GM12878 (cell line): ENCODE measurements around the gene SPRTN. TPM values are rescaled to one million over a fixed set of nuclear protein-coding genes. Genes with fewer than 3 reads are reported as not detected.

Experiments used
- ATAC-seq: fragments of 200-7000 bp; cut with Tn5 transposase; 3 replicates; pipeline ENCODE4 v1.9.1; 2020; ENCODE audit warnings: mild to moderate bottlenecking, moderate library complexity
- BruUV-seq: library from RNA; stranded (reverse); fragments of 400-500 nt; replicated peaks from 2 replicates; lab custom pipeline; 2021; lab: Mats Ljungman, UMichigan
- CTCF ChIA-PET: fragments of 300-600 bp; sonication (Branson Sonifier 250); formaldehyde crosslinking; extraction: SDS; loops from one replicate; lab custom pipeline; 2021; ENCODE audit warnings: inconsistent platforms; lab: Yijun Ruan, JAX
- POLR2A ChIA-PET: fragments of 350-600 bp; formaldehyde crosslinking; extraction: SDS; loops from one replicate; lab custom pipeline; 2021; ENCODE audit warnings: inconsistent platforms; lab: Charles Lee
- RAD21 ChIA-PET: fragments of 300-600 bp; sonication (Branson Sonifier 250); formaldehyde crosslinking; loops from one replicate; lab custom pipeline; 2023; ENCODE audit warnings: antibody characterized with exemption; ENCODE audit not compliant: unreplicated experiment; lab: Charles Lee
- SMC1A ChIA-PET: fragments of 300-600 bp; sonication (Branson Sonifier 250); formaldehyde crosslinking; loops from one replicate; lab custom pipeline; 2023; ENCODE audit not compliant: unreplicated experiment, uncharacterized antibody; lab: Charles Lee
- DNase-seq: peaks from one replicate; pipeline ENCODE4 v3.0.0-alpha.2; 2011; ENCODE audit warnings: low read depth, low spot score
- FAIRE-seq: peaks from 3 replicates; lab custom pipeline; 2011; peaks lifted over from hg19 to GRCh38; lab: Jason Lieb, UNC
- H2AFZ ChIP-seq: 2 replicates; pipeline ENCODE4 v1.6.0; 2011; ENCODE audit warnings: low read depth, low read length, control low read depth; ENCODE audit not compliant: control insufficient read depth
- H3K27ac ChIP-seq: 2 replicates; pipeline ENCODE4 v1.5.1; 2011; ENCODE audit warnings: control low read depth; ENCODE audit not compliant: control insufficient read depth, insufficient read depth
- H3K27me3 ChIP-seq, 2 experiments: replicated peaks in 1 of 2; 2 replicates each; pipeline versions ENCODE4 v1.6.0 to v1.6.1; 2011; ENCODE audit warnings: low read length in 1 of 2; ENCODE audit not compliant: control insufficient read depth in 2 of 2, insufficient read depth in 2 of 2
- H3K36me3 ChIP-seq, 2 experiments: 2 replicates each; pipeline ENCODE4 v1.5.1; 2011; ENCODE audit warnings: low read length in 1 of 2; ENCODE audit not compliant: control insufficient read depth in 2 of 2, insufficient read depth in 2 of 2
- H3K4me1 ChIP-seq: 2 replicates; pipeline ENCODE4 v1.6.1; 2011; ENCODE audit warnings: mild to moderate bottlenecking, low read length, moderate library complexity, mixed read lengths; ENCODE audit not compliant: control insufficient read depth, insufficient read depth
- H3K4me2 ChIP-seq: 2 replicates; pipeline ENCODE4 v1.6.0; 2011; ENCODE audit warnings: control low read depth; ENCODE audit not compliant: control insufficient read depth, insufficient read depth
- H3K4me3 ChIP-seq: fragments of 200-600 bp; sonication (generic); 2 replicates; pipeline ENCODE4 v1.5.1; 2016
- H3K79me2 ChIP-seq: 2 replicates; pipeline ENCODE4 v1.6.0; 2011; ENCODE audit warnings: low read length; ENCODE audit not compliant: control insufficient read depth, insufficient read depth
- H3K9ac ChIP-seq: 2 replicates; pipeline ENCODE4 v1.8.0; 2011; ENCODE audit warnings: low read length, control low read depth, mixed read lengths; ENCODE audit not compliant: control insufficient read depth, insufficient read depth
- H3K9me3 ChIP-seq: replicated peaks from 3 replicates; pipeline ENCODE4 v1.5.1; 2011; ENCODE audit warnings: mild to moderate bottlenecking, low read length; ENCODE audit not compliant: control insufficient read depth, insufficient read depth
- H4K20me1 ChIP-seq: 2 replicates; pipeline ENCODE4 v1.6.0; 2011; ENCODE audit not compliant: control insufficient read depth, insufficient read depth
- ATF2 ChIP-seq: IDR thresholded peaks from 2 replicates; pipeline ENCODE4 v1.6.1; 2012; ENCODE audit warnings: low read length, inconsistent platforms
- BHLHE40 ChIP-seq, 2 experiments: fragments of 450-650 bp in 1 of 2; IDR thresholded peaks; 2 replicates each; pipeline ENCODE4 v1.6.1; 2011 to 2017; ENCODE audit warnings: low read depth in 2 of 2, borderline replicate concordance in 1 of 2, improper control_type of control experiment in 1 of 2, low read length in 1 of 2, mild to moderate bottlenecking in 1 of 2
- ETV6 ChIP-seq, 2 experiments: fragments of 450-650 bp in 1 of 2; IDR thresholded peaks in 1 of 2; conservative IDR thresholded peaks in 1 of 2; 2 replicates each; pipeline ENCODE4 v1.6.1; 2014; ENCODE audit warnings: antibody characterized with exemption in 1 of 2, borderline replicate concordance in 1 of 2, low read depth in 1 of 2, mild to moderate bottlenecking in 1 of 2, moderate library complexity in 1 of 2
- EZH2 ChIP-seq: IDR thresholded peaks from 2 replicates; pipeline ENCODE4 v1.6.1; 2012; ENCODE audit warnings: low read depth, mild to moderate bottlenecking, control low read depth, inconsistent platforms, low read length, borderline replicate concordance; ENCODE audit not compliant: control insufficient read depth
- JUNB ChIP-seq: IDR thresholded peaks from 2 replicates; pipeline ENCODE4 v1.6.1; 2016; ENCODE audit warnings: antibody characterized with exemption, mild to moderate bottlenecking
- MEF2B ChIP-seq: fragments of 450-650 bp; IDR thresholded peaks from 2 replicates; pipeline ENCODE4 v1.6.1; 2018; ENCODE audit warnings: mild to moderate bottlenecking, moderate library complexity; ENCODE audit not compliant: partially characterized antibody, poor library complexity, severe bottlenecking
- POLR2AphosphoS2 ChIP-seq: IDR thresholded peaks from 2 replicates; pipeline ENCODE4 v1.6.1; 2011; ENCODE audit warnings: low read depth, mild to moderate bottlenecking, low read length, improper control_type of control experiment, moderate library complexity
- SMAD5 ChIP-seq: IDR thresholded peaks from 2 replicates; pipeline ENCODE4 v1.6.1; 2016; ENCODE audit warnings: antibody characterized with exemption, low read depth
- SUZ12 ChIP-seq: fragments of 200-600 bp; sonication (generic); IDR thresholded peaks from one replicate; pipeline ENCODE4 v1.6.1; 2018; ENCODE audit warnings: antibody characterized with exemption, mild to moderate bottlenecking; ENCODE audit not compliant: unreplicated experiment
- ZSCAN29 ChIP-seq: fragments of 450-650 bp; IDR thresholded peaks from 2 replicates; pipeline ENCODE4 v1.6.1; 2017; ENCODE audit warnings: mild to moderate bottlenecking, moderate library complexity
- WGBS: methylation state at CpG from one replicate; pipeline ENCODE4 v1.1.6; 2016; ENCODE audit warnings: low lambda C conversion rate; ENCODE audit not compliant: insufficient replicate concordance, insufficient coverage; ENCODE audit errors: missing lambda C conversion rate; 5-methylcytosine and 5-hydroxymethylcytosine counted together
- in situ Hi-C: fragments of 300-500 bp; cut with MboI; formaldehyde crosslinking; loops from 9 replicates; pipeline ENCODE4 v1.14.3; 2018; ENCODE audit warnings: mixed read lengths
- intact Hi-C: fragments of 100-400 bp; cut with micrococcal nuclease; formaldehyde crosslinking; loops from one replicate; pipeline ENCODE4 v1.14.2; 2022; ENCODE audit not compliant: unreplicated experiment
- polyA plus RNA-seq, 11 experiments: library from polyadenylated mRNA; depleted of rRNA in 4 of 11; unstranded in 6 of 11; stranded (reverse) in 5 of 11; fragments of >200 nt; fragmentation: Nextera tagmentation in 4 of 11; fragmentation: Illumina TruSeq in 1 of 11; extraction: Ambion mirVana in 4 of 11; extraction: Trizol in 1 of 11; gene quantifications; 1 replicate in 1 of 11; 2 replicates in 10 of 11; pipeline versions ENCODE4 v1.2.1 to v1.2.3, GENCODE V29; 2011 to 2016; ENCODE audit warnings: inconsistent platforms in 2 of 11, missing spikeins in 2 of 11, low read depth in 1 of 11
- total RNA-seq, 4 experiments: library from RNA; depleted of rRNA in 3 of 4; stranded (reverse); fragments of >200 nt in 3 of 4; fragmentation: Illumina TruSeq in 1 of 4; extraction: Trizol in 1 of 4; gene quantifications; 2 replicates each; pipeline versions ENCODE4 v1.2.1 to v1.2.3, GENCODE V29; 2013 to 2021
- TF ChIP-seq, protein P1 (sequence below): fragments of 150-350 bp; IDR thresholded peaks from 2 replicates; pipeline ENCODE4 v1.6.1; 2014; ENCODE audit warnings: mild to moderate bottlenecking, low read depth, low read length
- TF ChIP-seq, protein P2 (sequence below): fragments of 450-650 bp; IDR thresholded peaks from 2 replicates; pipeline ENCODE4 v1.6.1; 2017; ENCODE audit warnings: borderline replicate concordance
- TF ChIP-seq, protein P3 (sequence below): fragments of 450-650 bp; IDR thresholded peaks from 2 replicates; pipeline ENCODE4 v1.6.1; 2017; ENCODE audit warnings: antibody characterized with exemption, mild to moderate bottlenecking, moderate library complexity

SPRTN gene
- total and polyA plus RNA-seq, 10 of the 15 experiments (the other 5 are each of a cell fraction or from before 2014, with no cell fraction given): 4.4 to 16.5 (median 12.1) TPM

GRCh38 chr1:231324660-231325059 lies 13.4 kb upstream of the SPRTN start:
- ATAC-seq: no peak
- no peak for FAIRE-seq
- no peaks in the 10 kb centered on the region for H3K27me3 ChIP-seq
- H3K9ac ChIP-seq: no peak overlapping the region
- in situ Hi-C loops (no loop called here), intact Hi-C loops (no loop called here)
- H3K27ac ChIP-seq: no peak overlapping the region
- H2AFZ ChIP-seq: no peak overlapping the region
- BruUV-seq: no TSS peak
- no peaks in the 10 kb centered on the region for H3K79me2 ChIP-seq
- no peak overlapping the region for H3K4me2 ChIP-seq
- POLR2A ChIA-PET: no interaction called here
- RAD21 ChIA-PET: no interaction called here
- no peaks in the 10 kb centered on the region for H3K9me3 ChIP-seq
- no peaks in the 10 kb centered on the region for H4K20me1 ChIP-seq
- no peaks in the 10 kb centered on the region for H3K36me3 ChIP-seq
- CTCF ChIA-PET: interaction anchor here (1.3 kb wide), 1 partner anchor 10 kb away, joined by 6 read pairs; no protein-coding TSS in a partner anchor
- peaks cover 2% of the 10 kb centered on the region; the same call in 1 of the 2 replicates for H3K4me1 ChIP-seq
- no peak for DNase-seq
- H3K4me3 ChIP-seq: no peak overlapping the region
- SMC1A ChIA-PET: interaction anchor here (0.8 to 1.5 kb wide), 2 partner anchors 9 to 13 kb away, joined by 4 to 7 read pairs; partner anchors contain the start of genes EXOC8 and SPRTN
- WGBS: 62% methylated on average over 5 of the region's 5 CpGs
- no peak for TF ChIP-seq POLR2AphosphoS2
- TF ChIP-seq, protein P1, sequence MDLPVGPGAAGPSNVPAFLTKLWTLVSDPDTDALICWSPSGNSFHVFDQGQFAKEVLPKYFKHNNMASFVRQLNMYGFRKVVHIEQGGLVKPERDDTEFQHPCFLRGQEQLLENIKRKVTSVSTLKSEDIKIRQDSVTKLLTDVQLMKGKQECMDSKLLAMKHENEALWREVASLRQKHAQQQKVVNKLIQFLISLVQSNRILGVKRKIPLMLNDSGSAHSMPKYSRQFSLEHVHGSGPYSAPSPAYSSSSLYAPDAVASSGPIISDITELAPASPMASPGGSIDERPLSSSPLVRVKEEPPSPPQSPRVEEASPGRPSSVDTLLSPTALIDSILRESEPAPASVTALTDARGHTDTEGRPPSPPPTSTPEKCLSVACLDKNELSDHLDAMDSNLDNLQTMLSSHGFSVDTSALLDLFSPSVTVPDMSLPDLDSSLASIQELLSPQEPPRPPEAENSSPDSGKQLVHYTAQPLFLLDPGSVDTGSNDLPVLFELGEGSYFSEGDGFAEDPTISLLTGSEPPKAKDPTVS: no peak
- TF ChIP-seq JUNB: no peak
- TF ChIP-seq, protein P2, sequence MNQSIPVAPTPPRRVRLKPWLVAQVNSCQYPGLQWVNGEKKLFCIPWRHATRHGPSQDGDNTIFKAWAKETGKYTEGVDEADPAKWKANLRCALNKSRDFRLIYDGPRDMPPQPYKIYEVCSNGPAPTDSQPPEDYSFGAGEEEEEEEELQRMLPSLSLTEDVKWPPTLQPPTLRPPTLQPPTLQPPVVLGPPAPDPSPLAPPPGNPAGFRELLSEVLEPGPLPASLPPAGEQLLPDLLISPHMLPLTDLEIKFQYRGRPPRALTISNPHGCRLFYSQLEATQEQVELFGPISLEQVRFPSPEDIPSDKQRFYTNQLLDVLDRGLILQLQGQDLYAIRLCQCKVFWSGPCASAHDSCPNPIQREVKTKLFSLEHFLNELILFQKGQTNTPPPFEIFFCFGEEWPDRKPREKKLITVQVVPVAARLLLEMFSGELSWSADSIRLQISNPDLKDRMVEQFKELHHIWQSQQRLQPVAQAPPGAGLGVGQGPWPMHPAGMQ: no peak
- TF ChIP-seq ATF2: no peak
- TF ChIP-seq, protein P3, sequence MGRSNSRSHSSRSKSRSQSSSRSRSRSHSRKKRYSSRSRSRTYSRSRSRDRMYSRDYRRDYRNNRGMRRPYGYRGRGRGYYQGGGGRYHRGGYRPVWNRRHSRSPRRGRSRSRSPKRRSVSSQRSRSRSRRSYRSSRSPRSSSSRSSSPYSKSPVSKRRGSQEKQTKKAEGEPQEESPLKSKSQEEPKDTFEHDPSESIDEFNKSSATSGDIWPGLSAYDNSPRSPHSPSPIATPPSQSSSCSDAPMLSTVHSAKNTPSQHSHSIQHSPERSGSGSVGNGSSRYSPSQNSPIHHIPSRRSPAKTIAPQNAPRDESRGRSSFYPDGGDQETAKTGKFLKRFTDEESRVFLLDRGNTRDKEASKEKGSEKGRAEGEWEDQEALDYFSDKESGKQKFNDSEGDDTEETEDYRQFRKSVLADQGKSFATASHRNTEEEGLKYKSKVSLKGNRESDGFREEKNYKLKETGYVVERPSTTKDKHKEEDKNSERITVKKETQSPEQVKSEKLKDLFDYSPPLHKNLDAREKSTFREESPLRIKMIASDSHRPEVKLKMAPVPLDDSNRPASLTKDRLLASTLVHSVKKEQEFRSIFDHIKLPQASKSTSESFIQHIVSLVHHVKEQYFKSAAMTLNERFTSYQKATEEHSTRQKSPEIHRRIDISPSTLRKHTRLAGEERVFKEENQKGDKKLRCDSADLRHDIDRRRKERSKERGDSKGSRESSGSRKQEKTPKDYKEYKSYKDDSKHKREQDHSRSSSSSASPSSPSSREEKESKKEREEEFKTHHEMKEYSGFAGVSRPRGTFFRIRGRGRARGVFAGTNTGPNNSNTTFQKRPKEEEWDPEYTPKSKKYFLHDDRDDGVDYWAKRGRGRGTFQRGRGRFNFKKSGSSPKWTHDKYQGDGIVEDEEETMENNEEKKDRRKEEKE: no peak
- TF ChIP-seq ZSCAN29: no peak
- no peak for TF ChIP-seq SUZ12
- TF ChIP-seq MEF2B: no peak
- TF ChIP-seq EZH2: no peak
- no peak for TF ChIP-seq SMAD5
- no peak for TF ChIP-seq ETV6 (conservative IDR thresholded peaks at IDR 0.05 in 1 of 2, IDR thresholded peaks at IDR 0.05 in 1 of 2; ENCODE audit: borderline replicate concordance in 1 of 2, low read depth in 1 of 2)
- no peak for TF ChIP-seq BHLHE40 (IDR thresholded peaks at IDR 0.05; ENCODE audit: borderline replicate concordance in 1 of 2, low read depth in 2 of 2, low read length in 1 of 2)
